CD14-positive monocyte (primary cell): ENCODE measurements around the gene PRKCA. TPM values are rescaled to one million over a fixed set of nuclear protein-coding genes. Genes with fewer than 3 reads are reported as not detected.

ENCODE experiments used
- DNase-seq, 3 donors: peaks; one replicate each; pipeline ENCODE4 v3.0.0-alpha.2; 2011 to 2022
- H2AFZ ChIP-seq: 2 replicates; pipeline ENCODE4 v1.6.0; 2012; ENCODE audit warnings: mild to moderate bottlenecking, low read depth, low read length, inconsistent platforms; ENCODE audit not compliant: insufficient read depth, poor library complexity, severe bottlenecking
- H3K27ac ChIP-seq, 2 donors: 1 replicate in 1 of 2; 2 replicates in 1 of 2; pipeline ENCODE4 v1.5.1; 2012 to 2013; ENCODE audit warnings: low read length in 2 of 2, control low read depth in 1 of 2, inconsistent platforms in 1 of 2, low read depth in 1 of 2, mild to moderate bottlenecking in 1 of 2
- H3K27me3 ChIP-seq, 2 donors: one replicate each; pipeline versions ENCODE4 v1.6.0 to v1.6.1; 2011 to 2013; ENCODE audit warnings: low read length in 2 of 2; ENCODE audit not compliant: control insufficient read depth in 2 of 2, insufficient read depth in 2 of 2
- H3K36me3 ChIP-seq, 2 donors: replicated peaks in 1 of 2; 1 replicate in 1 of 2; 2 replicates in 1 of 2; pipeline versions ENCODE4 v1.5.1 to v1.6.1; 2012 to 2013; ENCODE audit warnings: low read length in 2 of 2, control low read depth in 1 of 2, inconsistent platforms in 1 of 2, mild to moderate bottlenecking in 1 of 2; ENCODE audit not compliant: insufficient read depth in 2 of 2, control insufficient read depth in 1 of 2
- H3K4me1 ChIP-seq, 2 donors: 1 replicate in 1 of 2; 2 replicates in 1 of 2; pipeline versions ENCODE4 v1.5.1 to v1.6.1; 2012 to 2013; ENCODE audit warnings: low read length in 2 of 2, control low read depth in 1 of 2, inconsistent platforms in 1 of 2, mild to moderate bottlenecking in 1 of 2, moderate library complexity in 1 of 2; ENCODE audit not compliant: insufficient read depth in 2 of 2, control insufficient read depth in 1 of 2
- H3K4me2 ChIP-seq: replicated peaks from 2 replicates; pipeline ENCODE3; 2012; ENCODE audit warnings: low read length, moderate library complexity, mild to moderate bottlenecking; ENCODE audit not compliant: poor library complexity, severe bottlenecking; ENCODE audit errors: extremely low read depth
- H3K4me3 ChIP-seq, 3 experiments: fragments of 200-600 bp in 1 of 3; sonication (generic) in 1 of 3; replicated peaks in 1 of 3; 1 replicate in 2 of 3; 2 replicates in 1 of 3; pipeline ENCODE4 v1.5.1; 2011 to 2013; ENCODE audit warnings: low read length in 3 of 3, mild to moderate bottlenecking in 3 of 3, control low read depth in 2 of 3, low read depth in 2 of 3, inconsistent platforms in 1 of 3, moderate library complexity in 1 of 3
- H3K79me2 ChIP-seq: 2 replicates; pipeline ENCODE4 v1.6.0; 2012; ENCODE audit warnings: mild to moderate bottlenecking, control low read depth, inconsistent platforms, low read length, moderate library complexity; ENCODE audit not compliant: insufficient read depth
- H3K9ac ChIP-seq: 2 replicates; pipeline ENCODE4 v1.6.0; 2017; ENCODE audit warnings: low read length, mild to moderate bottlenecking; ENCODE audit not compliant: insufficient read depth, poor library complexity, severe bottlenecking
- H3K9me3 ChIP-seq, 2 donors: replicated peaks in 1 of 2; 1 replicate in 1 of 2; 2 replicates in 1 of 2; pipeline versions ENCODE4 v1.5.1 to v1.6.1; 2012 to 2013; ENCODE audit warnings: low read length in 2 of 2, control low read depth in 1 of 2; ENCODE audit not compliant: control insufficient read depth in 1 of 2, insufficient read depth in 1 of 2
- H4K20me1 ChIP-seq: 2 replicates; pipeline ENCODE4 v1.6.0; 2012; ENCODE audit warnings: mild to moderate bottlenecking, low read length, control low read depth, moderate library complexity; ENCODE audit not compliant: insufficient read depth
- H3K27ac Mint-ChIP-seq, 7 donors: one replicate each; pipeline ENCODE4 v1.8.0; 2020; ENCODE audit warnings: mild to moderate bottlenecking in 7 of 7, mixed read lengths in 7 of 7, moderate library complexity in 6 of 7, inconsistent platforms in 2 of 7
- H3K27me3 Mint-ChIP-seq, 3 donors: one replicate each; pipeline ENCODE4 v1.8.0; 2021 to 2022; ENCODE audit warnings: low read depth in 3 of 3, mild to moderate bottlenecking in 3 of 3, mixed read lengths in 3 of 3, moderate library complexity in 3 of 3, inconsistent platforms in 1 of 3
- H3K36me3 Mint-ChIP-seq, 2 donors: one replicate each; pipeline ENCODE4 v1.8.0; 2020; ENCODE audit warnings: mixed read lengths in 2 of 2, inconsistent platforms in 1 of 2, mild to moderate bottlenecking in 1 of 2
- H3K4me1 Mint-ChIP-seq: one replicate; pipeline ENCODE4 v1.8.0; 2020; ENCODE audit warnings: mild to moderate bottlenecking, mixed read lengths
- H3K4me3 Mint-ChIP-seq, 2 donors: one replicate each; pipeline ENCODE4 v1.8.0; 2020; ENCODE audit warnings: mild to moderate bottlenecking in 2 of 2, mixed read lengths in 2 of 2, moderate library complexity in 1 of 2
- H3K9me3 Mint-ChIP-seq, 7 donors: one replicate each; pipeline ENCODE4 v1.8.0; 2020 to 2022; ENCODE audit warnings: mixed read lengths in 7 of 7, mild to moderate bottlenecking in 6 of 7, moderate library complexity in 6 of 7, inconsistent platforms in 2 of 7
- CTCF ChIP-seq: fragments of 200-600 bp; IDR thresholded peaks from one replicate; pipeline ENCODE4 v1.8.0; 2022; ENCODE audit warnings: antibody characterized with exemption, mild to moderate bottlenecking
- whole genome bisulfite sequencing: methylation state at CpG from one replicate; pipeline ENCODE4 v1.1.5; 2013; ENCODE audit warnings: missing lambda C conversion rate; ENCODE audit not compliant: insufficient coverage; 5-methylcytosine and 5-hydroxymethylcytosine counted together
- intact Hi-C, 2 donors: fragments of 100-400 bp; cut with micrococcal nuclease; formaldehyde crosslinking; loops; one replicate each; pipeline versions ENCODE4 v1.15.0 to v1.15.1; 2023
- polyA plus RNA-seq, 3 donors: library from polyadenylated mRNA; depleted of rRNA in 1 of 3; unstranded in 2 of 3; stranded (reverse) in 1 of 3; fragments of 300-500 nt in 2 of 3; fragments of >200 nt in 1 of 3; fragmentation: Illumina TruSeq in 2 of 3; gene quantifications; 1 replicate in 2 of 3; 2 replicates in 1 of 3; pipeline ENCODE4 v1.2.3, GENCODE V29; 2012 to 2021

Gene PRKCA
- polyA plus RNA-seq, 3 donors = 0.22 to 7.1 (median 0.30) TPM

DNA sequence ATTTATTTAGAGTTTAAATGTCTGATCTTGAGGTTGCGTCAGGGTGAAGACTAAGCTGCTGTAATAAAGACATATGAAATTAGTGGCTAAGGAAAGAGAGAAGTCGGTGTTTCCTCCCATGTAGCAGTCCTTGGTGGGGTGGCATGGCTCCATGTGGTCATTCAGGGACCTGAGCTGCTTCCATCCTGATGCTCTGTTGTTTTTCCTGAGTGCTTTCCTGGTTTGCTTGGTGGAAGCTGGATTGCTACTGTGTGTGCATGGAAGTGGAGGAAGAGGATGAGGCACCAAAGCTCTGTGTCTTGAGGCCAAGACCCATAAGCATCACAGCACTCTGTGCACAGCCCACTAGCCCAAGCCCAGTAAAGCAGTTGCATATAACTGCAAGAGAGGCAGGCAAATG is 290.7 kb downstream of the PRKCA start:
- no peaks in the 10 kb centered on the region for H3K4me1 ChIP-seq
- H3K27ac ChIP-seq = no peak overlapping the region
- Mint-ChIP-seq H3K4me1 (peaks cover 1% of the 10 kb centered on the region), H3K4me3 (no peak overlapping the region), H3K36me3 (peaks cover 3 to 7% of the 10 kb centered on the region in 2 donors), H3K9me3 (peaks cover 0 to 11% (median 9%) of the 10 kb centered on the region in 7 donors), H3K27ac (no peak overlapping the region), H3K27me3 (peaks cover 0 to 3% (median 0%) of the 10 kb centered on the region in 3 donors)
- no peaks in the 10 kb centered on the region for H3K79me2 ChIP-seq
- H4K20me1 ChIP-seq = no peaks in the 10 kb centered on the region
- 90% methylated on average over 1 of the region's 2 CpGs for WGBS
- no peak for DNase-seq
- peaks cover 2 to 6% of the 10 kb centered on the region in 2 donors for H3K9me3 ChIP-seq
- no peak for TF ChIP-seq CTCF
- no peak overlapping the region for H3K4me2 ChIP-seq
- no peaks in the 10 kb centered on the region for H3K36me3 ChIP-seq
- no peak overlapping the region for H2AFZ ChIP-seq
- no peaks in the 10 kb centered on the region for H3K27me3 ChIP-seq
- intact Hi-C loops = no loop called here
- H3K9ac ChIP-seq = no peak overlapping the region
- H3K4me3 ChIP-seq = no peak overlapping the region

GRCh38 chr17:66595893-66596292 is 293.5 kb downstream of the PRKCA start:
- Mint-ChIP-seq H3K27ac (no peak overlapping the region), H3K27me3 (no peaks in the 10 kb centered on the region), H3K36me3 (peaks cover 3 to 5% of the 10 kb centered on the region in 2 donors), H3K4me1 (no peaks in the 10 kb centered on the region), H3K4me3 (no peak overlapping the region), H3K9me3 (peaks cover 0 to 11% (median 9%) of the 10 kb centered on the region in 7 donors)
- Histone ChIP-seq H2AFZ (no peak overlapping the region), H3K27ac (no peak overlapping the region), H3K9me3 (peaks cover 2 to 6% of the 10 kb centered on the region in 2 donors), H3K27me3 (no peaks in the 10 kb centered on the region), H3K4me1 (no peaks in the 10 kb centered on the region), H3K9ac (no peak overlapping the region), H3K4me2 (no peak overlapping the region), H3K79me2 (no peaks in the 10 kb centered on the region), H3K4me3 (no peak overlapping the region), H3K36me3 (no peaks in the 10 kb centered on the region), H4K20me1 (no peaks in the 10 kb centered on the region)
- no peak for TF ChIP-seq CTCF
- no peak for DNase-seq
- 99% methylated on average over 12 of the region's 12 CpGs for WGBS
- intact Hi-C loops = no loop called here
